ENCODE results near the gene FBXO3.

FBXO3 gene

DNA sequence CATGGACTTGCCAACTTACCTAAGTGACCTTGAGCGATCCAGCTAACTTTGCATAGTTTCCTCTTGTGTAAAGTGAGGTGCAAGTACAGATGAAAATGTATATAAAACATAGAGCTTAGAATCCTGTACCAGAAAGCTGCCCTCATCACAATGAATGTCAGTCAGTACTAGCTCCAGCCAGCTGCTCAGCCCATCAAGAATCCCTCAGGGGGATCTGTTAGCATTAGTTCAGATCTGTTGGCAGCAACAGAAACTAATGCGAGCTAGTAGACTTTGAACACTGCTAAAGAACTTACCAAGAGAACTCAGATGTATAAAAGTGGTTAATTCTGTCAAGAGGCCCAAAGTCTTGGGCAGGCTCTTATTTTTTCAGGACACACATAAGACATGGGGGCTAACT, 67.4 kb downstream of the FBXO3 start:
- DNase-seq (ENCODE audit: low spot score), result no peak
- H3K27ac ChIP-seq, result no peak overlapping the region
- ChIA-PET POLR2A (ENCODE audit: low non-redundant PET) (no interaction called here), CTCF (interaction anchor here (0.6 to 0.7 kb wide), 2 partner anchors 65 to 337 kb away, joined by 3 to 4 read pairs; no protein-coding TSS in a partner anchor)
- TF ChIP-seq, protein P1, sequence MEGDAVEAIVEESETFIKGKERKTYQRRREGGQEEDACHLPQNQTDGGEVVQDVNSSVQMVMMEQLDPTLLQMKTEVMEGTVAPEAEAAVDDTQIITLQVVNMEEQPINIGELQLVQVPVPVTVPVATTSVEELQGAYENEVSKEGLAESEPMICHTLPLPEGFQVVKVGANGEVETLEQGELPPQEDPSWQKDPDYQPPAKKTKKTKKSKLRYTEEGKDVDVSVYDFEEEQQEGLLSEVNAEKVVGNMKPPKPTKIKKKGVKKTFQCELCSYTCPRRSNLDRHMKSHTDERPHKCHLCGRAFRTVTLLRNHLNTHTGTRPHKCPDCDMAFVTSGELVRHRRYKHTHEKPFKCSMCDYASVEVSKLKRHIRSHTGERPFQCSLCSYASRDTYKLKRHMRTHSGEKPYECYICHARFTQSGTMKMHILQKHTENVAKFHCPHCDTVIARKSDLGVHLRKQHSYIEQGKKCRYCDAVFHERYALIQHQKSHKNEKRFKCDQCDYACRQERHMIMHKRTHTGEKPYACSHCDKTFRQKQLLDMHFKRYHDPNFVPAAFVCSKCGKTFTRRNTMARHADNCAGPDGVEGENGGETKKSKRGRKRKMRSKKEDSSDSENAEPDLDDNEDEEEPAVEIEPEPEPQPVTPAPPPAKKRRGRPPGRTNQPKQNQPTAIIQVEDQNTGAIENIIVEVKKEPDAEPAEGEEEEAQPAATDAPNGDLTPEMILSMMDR (conservative IDR thresholded peaks at IDR 0.05; ENCODE audit: low read depth), result no peak

DNA sequence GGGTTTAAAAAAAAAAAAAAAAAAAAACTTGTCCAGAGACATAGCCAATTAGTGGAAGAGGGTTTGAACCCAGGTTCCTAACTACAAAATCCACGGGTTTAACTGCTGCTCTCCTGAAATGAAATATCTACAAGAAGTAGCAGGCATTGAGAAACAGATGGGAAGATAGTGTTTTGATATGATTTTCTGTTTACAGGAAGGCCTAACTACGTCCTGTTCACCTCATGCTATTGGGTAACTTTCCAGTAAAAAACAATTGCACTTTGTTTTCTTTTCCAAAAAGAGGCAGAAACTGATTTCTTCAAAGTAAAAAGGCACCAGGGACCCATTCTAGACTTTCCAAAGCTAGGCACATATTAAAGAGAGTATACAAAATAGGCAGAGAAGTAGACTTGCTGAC, 67.8 kb downstream of the FBXO3 start:
- POLR2A ChIA-PET (ENCODE audit: low non-redundant PET), result no interaction called here
- CTCF ChIA-PET, result interaction anchor here (0.6 to 0.7 kb wide), 2 partner anchors 66 to 534 kb away, joined by 4 read pairs; no protein-coding TSS in a partner anchor
- no peak overlapping the region for H3K27ac ChIP-seq
- TF ChIP-seq, protein P1 (conservative IDR thresholded peaks at IDR 0.05; ENCODE audit: low read depth), result no peak
- no peak for DNase-seq (ENCODE audit: low spot score)

DNA sequence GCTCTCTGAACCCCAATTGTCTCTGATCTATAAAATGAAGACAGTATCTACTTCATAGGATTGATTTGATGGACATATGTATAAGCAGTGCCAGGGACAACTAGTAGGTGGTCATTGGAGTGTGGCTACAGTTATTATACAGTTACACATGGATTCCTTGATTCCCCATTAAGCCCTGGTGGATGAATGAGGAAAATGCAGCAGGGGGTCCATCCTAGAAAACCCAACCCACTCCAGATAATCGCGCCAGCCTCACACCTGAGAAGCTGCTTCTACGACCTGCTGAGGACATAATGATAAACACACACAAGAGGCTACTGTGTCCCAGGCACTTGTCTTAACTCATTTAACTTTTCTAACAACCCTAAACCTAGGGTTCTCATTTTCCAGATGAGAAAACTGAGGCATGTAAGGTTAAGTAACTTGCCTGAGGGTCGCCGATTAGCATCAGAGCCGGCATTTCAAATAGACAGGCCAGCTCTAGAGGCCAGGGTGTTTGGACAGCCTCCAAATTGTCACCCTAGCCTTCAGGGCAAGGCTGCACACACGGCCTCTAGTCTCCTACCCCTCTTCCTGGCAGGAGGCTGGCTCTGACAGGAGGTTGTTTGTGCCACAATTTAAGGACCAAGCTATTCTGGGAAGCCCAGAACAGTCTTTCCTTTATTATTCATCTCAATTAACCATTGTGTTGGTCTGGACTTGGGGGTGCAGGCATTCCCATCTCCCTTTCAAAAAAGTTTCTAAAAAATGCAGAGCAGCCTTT, 69.9 kb downstream of the FBXO3 start:
- DNase-seq (ENCODE audit: low spot score), result no peak
- H3K27ac ChIP-seq, result peak overlapping the region; percentile 85
- POLR2A ChIA-PET (ENCODE audit: low non-redundant PET), result no interaction called here
- TF ChIP-seq, protein P1 (conservative IDR thresholded peaks at IDR 0.05; ENCODE audit: low read depth), result no peak
- CTCF ChIA-PET, result no interaction called here

DNA sequence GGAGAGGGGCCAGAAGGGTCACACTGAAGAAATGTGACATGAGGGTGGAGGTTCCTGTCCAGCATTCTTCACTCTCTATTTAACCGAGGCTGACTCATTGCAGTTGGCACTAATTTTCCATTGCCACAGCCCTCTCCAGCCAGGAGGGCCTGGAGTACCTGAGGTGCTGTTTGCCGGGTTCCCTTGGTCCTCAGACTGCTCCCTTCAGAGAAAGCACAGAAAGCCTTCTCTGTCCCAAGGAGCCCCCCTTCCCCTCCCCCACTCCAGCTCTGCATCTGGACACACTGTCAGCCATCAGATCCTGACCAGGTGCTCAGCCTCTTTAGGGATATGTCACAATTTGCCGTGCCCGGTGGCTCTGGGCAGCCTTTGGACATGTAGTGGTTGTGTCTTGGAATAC, 70.5 kb downstream of the FBXO3 start:
- CTCF ChIA-PET, result no interaction called here
- peak overlapping the region; percentile 85 for H3K27ac ChIP-seq
- no peak for DNase-seq (ENCODE audit: low spot score)
- TF ChIP-seq, protein P1 (conservative IDR thresholded peaks at IDR 0.05; ENCODE audit: low read depth), result no peak
- POLR2A ChIA-PET (ENCODE audit: low non-redundant PET), result no interaction called here

DNA sequence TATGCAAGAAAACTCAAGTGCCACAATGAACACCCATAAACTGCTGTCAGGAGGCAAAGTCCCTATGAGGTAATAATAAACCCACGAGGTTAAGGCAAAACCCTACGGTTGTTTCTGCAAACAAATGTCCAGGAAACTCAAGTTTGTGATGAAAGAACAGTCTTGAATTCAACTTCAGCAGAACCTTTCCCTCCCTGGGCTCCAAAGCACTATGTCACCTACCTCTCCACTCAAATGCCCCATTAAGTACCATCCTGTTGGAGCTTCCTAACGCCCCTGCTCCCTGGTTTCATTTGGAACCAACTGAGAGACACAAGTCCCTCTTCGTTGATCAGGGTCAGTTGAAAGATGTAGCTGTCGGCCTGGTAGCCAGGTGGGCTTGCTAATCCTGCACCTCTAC, 71.1 kb downstream of the FBXO3 start:
- H3K27ac ChIP-seq, result peak overlapping the region; percentile 85
- ChIA-PET CTCF (no interaction called here), POLR2A (ENCODE audit: low non-redundant PET) (no interaction called here)
- no peak for DNase-seq (ENCODE audit: low spot score)
- TF ChIP-seq, protein P1 (conservative IDR thresholded peaks at IDR 0.05; ENCODE audit: low read depth), result no peak

DNA sequence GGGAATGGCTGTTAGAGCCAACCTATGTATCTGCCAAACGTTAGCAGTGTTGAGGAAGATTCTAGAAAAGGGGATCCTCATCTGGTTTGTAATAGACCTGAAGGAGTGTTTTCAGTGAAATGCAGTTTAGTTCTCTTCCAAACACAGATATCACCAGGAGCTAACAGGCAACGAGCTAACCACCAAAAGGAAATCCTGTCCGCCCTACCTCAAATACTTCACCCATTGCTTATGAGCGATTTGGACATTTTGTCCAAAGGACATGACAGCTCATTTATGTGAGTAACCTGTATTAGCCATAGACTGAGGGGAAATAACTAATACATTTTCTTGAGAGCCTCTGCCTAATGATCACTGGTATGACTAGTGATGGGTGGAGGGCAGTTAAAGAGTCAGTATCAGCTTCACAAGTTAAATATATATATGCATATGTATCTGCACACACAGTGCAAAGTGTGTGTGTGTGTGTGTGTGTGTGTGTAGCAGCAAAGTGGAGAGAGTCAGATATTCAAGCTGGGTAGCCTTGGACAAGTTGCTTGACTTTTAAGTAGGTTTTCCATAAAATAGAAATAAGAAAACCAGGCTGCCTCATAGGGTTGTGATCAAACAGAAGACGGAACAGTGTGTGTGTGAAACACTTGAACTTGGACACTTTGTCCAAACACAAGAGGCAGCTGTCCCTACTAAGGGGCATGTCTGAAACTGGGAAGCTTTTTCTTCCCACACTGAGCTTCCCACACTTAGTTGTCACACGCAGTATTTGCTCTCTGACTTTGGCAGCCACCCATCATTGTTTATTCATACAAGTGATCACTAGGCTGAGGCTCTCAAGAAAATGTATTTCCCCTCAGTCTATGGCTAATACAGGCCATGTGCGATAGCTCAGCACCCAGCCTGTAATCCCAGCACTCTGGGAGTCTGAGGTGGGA, 72.8 kb downstream of the FBXO3 start:
- CTCF ChIA-PET, result interaction anchor here (0.6 to 0.7 kb wide), 4 partner anchors 41 to 823 kb away, joined by 3 to 4 read pairs (median 4); partner anchors contain the start of gene QSER1
- DNase-seq (ENCODE audit: low spot score), result no peak
- POLR2A ChIA-PET (ENCODE audit: low non-redundant PET), result no interaction called here
- H3K27ac ChIP-seq, result peak overlapping the region; percentile 90
- TF ChIP-seq, protein P1 (conservative IDR thresholded peaks at IDR 0.05; ENCODE audit: low read depth), result no peak
